Measurements from ENCODE around the gene PLEKHD1.

DNA sequence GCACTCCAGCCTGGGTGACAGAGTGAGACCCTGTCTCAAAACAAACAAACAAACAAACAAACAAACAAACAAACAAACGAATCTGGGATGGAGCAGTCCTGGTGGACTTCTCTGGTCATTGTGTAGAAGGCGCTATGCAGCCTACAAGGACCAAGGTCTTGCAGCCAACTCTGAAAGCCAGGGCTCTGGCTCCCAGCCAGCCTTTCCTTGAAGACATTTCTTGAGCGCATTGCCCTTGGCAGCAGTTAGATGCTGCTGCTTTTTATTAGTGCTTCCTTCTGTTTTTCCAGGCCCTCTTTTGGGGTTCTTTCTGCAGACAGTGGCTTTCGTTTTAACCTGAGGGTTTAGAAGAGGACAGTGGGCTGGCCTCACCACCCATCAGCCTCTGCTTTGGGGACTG lies 70.0 kb downstream of the PLEKHD1 start:
- TF ChIP-seq POLR2A (IDR thresholded peaks at IDR 0.05; ENCODE audit: low read length) (no peak), GATA1 (IDR thresholded peaks at IDR 0.05; ENCODE audit: low read depth, low read length) (no peak)

Data from erythroblast (primary cell).